Fibroblast of lung (primary cell): Measurements from ENCODE around the gene PTK7. TPM values are rescaled to one million over a fixed set of nuclear protein-coding genes. Genes with fewer than 3 reads are reported as not detected.

Experiments used
- DNase-seq, 2 donors: peaks; one replicate each; pipeline versions ENCODE4 v3.0.0 to v3.0.0-alpha.2; 2010; ENCODE audit warnings: low read depth in 2 of 2
- H2AFZ ChIP-seq: 2 replicates; pipeline ENCODE4 v1.5.1; 2012; ENCODE audit warnings: low read length, control low read depth, inconsistent platforms
- H3K27ac ChIP-seq: 2 replicates; pipeline ENCODE4 v1.5.1; 2011; ENCODE audit warnings: low read length, control low read depth; ENCODE audit not compliant: insufficient read depth
- H3K27me3 ChIP-seq: 2 replicates; pipeline ENCODE4 v1.5.1; 2011; ENCODE audit warnings: mild to moderate bottlenecking, low read length; ENCODE audit not compliant: control insufficient read depth, insufficient read depth
- H3K36me3 ChIP-seq: 2 replicates; pipeline ENCODE4 v1.5.1; 2011; ENCODE audit warnings: low read length; ENCODE audit not compliant: control insufficient read depth, insufficient read depth
- H3K4me1 ChIP-seq: 2 replicates; pipeline ENCODE4 v1.5.1; 2011; ENCODE audit warnings: low read length; ENCODE audit not compliant: control insufficient read depth, insufficient read depth; ENCODE audit errors: extremely low read depth
- H3K4me2 ChIP-seq: 2 replicates; pipeline ENCODE4 v1.5.1; 2011; ENCODE audit warnings: low read length, control low read depth; ENCODE audit not compliant: insufficient read depth; ENCODE audit errors: extremely low read depth
- H3K4me3 ChIP-seq, 4 experiments: fragments of 200-600 bp in 1 of 4; sonication (generic) in 1 of 4; replicated peaks in 1 of 4; 2 replicates each; pipeline ENCODE4 v1.5.1; 2011 to 2016; ENCODE audit warnings: low read length in 4 of 4, low read depth in 3 of 4, mild to moderate bottlenecking in 3 of 4, control low read depth in 2 of 4, inconsistent platforms in 1 of 4, mixed read lengths in 1 of 4; ENCODE audit not compliant: insufficient read depth in 1 of 4; ENCODE audit errors: control extremely low read depth in 1 of 4
- H3K79me2 ChIP-seq: 2 replicates; pipeline ENCODE4 v1.5.1; 2012; ENCODE audit warnings: mild to moderate bottlenecking, low read length, inconsistent platforms; ENCODE audit not compliant: control insufficient read depth, insufficient read depth
- H3K9ac ChIP-seq: 2 replicates; pipeline ENCODE4 v1.5.1; 2011; ENCODE audit warnings: mild to moderate bottlenecking, low read length, control low read depth; ENCODE audit not compliant: insufficient read depth
- H3K9me3 ChIP-seq: 2 replicates; pipeline ENCODE4 v1.5.1; 2012; ENCODE audit warnings: low read depth, low read length; ENCODE audit not compliant: control insufficient read depth, insufficient read depth
- H4K20me1 ChIP-seq: 2 replicates; pipeline ENCODE4 v1.5.1; 2011; ENCODE audit warnings: low read length; ENCODE audit not compliant: control insufficient read depth, insufficient read depth; ENCODE audit errors: extremely low read depth
- CTCF ChIP-seq, 2 donors: IDR thresholded peaks in 1 of 2; conservative IDR thresholded peaks in 1 of 2; 1 replicate in 1 of 2; 2 replicates in 1 of 2; pipeline ENCODE4 v1.5.1; 2011 to 2012; ENCODE audit warnings: low read length in 2 of 2, control low read depth in 1 of 2, inconsistent platforms in 1 of 2, low read depth in 1 of 2, mild to moderate bottlenecking in 1 of 2
- EZH2 ChIP-seq: IDR thresholded peaks from 2 replicates; pipeline ENCODE4 v1.5.1; 2012; ENCODE audit warnings: low read length, control low read depth, mild to moderate bottlenecking; ENCODE audit errors: missing control alignments
- polyA plus RNA-seq, 2 donors: library from polyadenylated mRNA; depleted of rRNA in 1 of 2; stranded (reverse) in 1 of 2; unstranded in 1 of 2; fragments of >200 nt; gene quantifications; 2 replicates each; pipeline ENCODE4 v1.2.1, GENCODE V29; 2011 to 2012; ENCODE audit warnings: missing spikeins in 1 of 2
- total RNA-seq: library from RNA; depleted of rRNA; stranded (reverse); fragments of >200 nt; gene quantifications from 2 replicates; pipeline ENCODE4 v1.2.1, GENCODE V29; 2014

The PTK7 gene
- total and polyA plus RNA-seq, 2 donors (not counting 1 experiment from before 2014, with no cell fraction given): 145 to 149 TPM

- Histone ChIP-seq H3K27me3 (no peaks in the 10 kb centered on the region), H3K4me2 (no peak overlapping the region), H2AFZ (no peak overlapping the region), H3K9me3 (no peaks in the 10 kb centered on the region), H4K20me1 (no peaks in the 10 kb centered on the region), H3K79me2 (no peaks in the 10 kb centered on the region), H3K27ac (no peak overlapping the region), H3K9ac (no peak overlapping the region), H3K36me3 (peaks cover 2% of the 10 kb centered on the region), H3K4me3 (no peak overlapping the region), H3K4me1 (peaks cover 4% of the 10 kb centered on the region)
- TF ChIP-seq EZH2 (no peak), CTCF (conservative IDR thresholded peaks at IDR 0.05 in 1 of 2, IDR thresholded peaks at IDR 0.05 in 1 of 2; ENCODE audit: low read depth in 1 of 2, low read length in 2 of 2) (peak; percentile 60 to 64)
- DNase-seq: peak; percentile 59 to 87
Observed at GRCh38 chr6:43070028-43070632, 6.0 kb upstream of the PTK7 start.

- DNase-seq: peak; percentile 57 to 88
- Histone ChIP-seq H3K9me3 (no peaks in the 10 kb centered on the region), H3K4me1 (peaks cover 18% of the 10 kb centered on the region), H2AFZ (no peak overlapping the region), H3K27me3 (no peaks in the 10 kb centered on the region), H3K4me2 (peak overlapping the region; percentile 44), H3K36me3 (peaks cover 2% of the 10 kb centered on the region), H3K79me2 (peaks cover 5% of the 10 kb centered on the region), H3K27ac (peak overlapping the region; percentile 39), H4K20me1 (no peaks in the 10 kb centered on the region), H3K4me3 (peak overlapping the region in 1 of 4 experiments; percentile 61), H3K9ac (no peak overlapping the region)
- TF ChIP-seq CTCF (conservative IDR thresholded peaks at IDR 0.05 in 1 of 2, IDR thresholded peaks at IDR 0.05 in 1 of 2; ENCODE audit: low read depth in 1 of 2, low read length in 2 of 2) (no peak), EZH2 (no peak)
Observed at GRCh38 chr6:43074847-43075669, 1.1 kb upstream of the PTK7 start.

GRCh38 chr6:43076464-43077332, 584 bp downstream of the PTK7 start:
- no peak for TF ChIP-seq EZH2
- no peak for TF ChIP-seq CTCF (conservative IDR thresholded peaks at IDR 0.05 in 1 of 2, IDR thresholded peaks at IDR 0.05 in 1 of 2; ENCODE audit: low read depth in 1 of 2, low read length in 2 of 2)
- Histone ChIP-seq H3K79me2 (peaks cover 5% of the 10 kb centered on the region), H4K20me1 (no peaks in the 10 kb centered on the region), H3K4me1 (peaks cover 18% of the 10 kb centered on the region), H3K36me3 (peaks cover 2% of the 10 kb centered on the region), H3K4me3 (peak overlapping the region; percentile 69 to 83 (median 78)), H3K27me3 (no peaks in the 10 kb centered on the region), H3K9me3 (no peaks in the 10 kb centered on the region), H3K27ac (peak overlapping the region; percentile 63), H3K9ac (peak overlapping the region; percentile 84), H3K4me2 (peak overlapping the region; percentile 83), H2AFZ (no peak overlapping the region)
- DNase-seq: peak; percentile 25 to 67
